ENCODE data around the gene HSF5. TPM values are rescaled to one million over a fixed set of nuclear protein-coding genes. Genes with fewer than 3 reads are reported as not detected.

The HSF5 gene
- total RNA-seq, 1 experiment from 2014 or later = not detected

- no peak for DNase-seq (ENCODE audit: low spot score)
Observed at GRCh38 chr17:58386708-58387107, 101.5 kb downstream of the HSF5 start.

GRCh38 chr17:58385359-58385899, 102.8 kb downstream of the HSF5 start:
- DNase-seq (ENCODE audit: low spot score) = no peak

GRCh38 chr17:58384897-58385296, 103.3 kb downstream of the HSF5 start:
- no peak for DNase-seq (ENCODE audit: low spot score)

- no peak for DNase-seq (ENCODE audit: low spot score)
Observed at GRCh38 chr17:58383892-58384462, 104.2 kb downstream of the HSF5 start.

- no peak for DNase-seq (ENCODE audit: low spot score)
Observed at GRCh38 chr17:58382872-58383242, 105.4 kb downstream of the HSF5 start.

GRCh38 chr17:58382108-58382871, 105.9 kb downstream of the HSF5 start:
- DNase-seq (ENCODE audit: low spot score) = no peak

GRCh38 chr17:58381124-58382035, 106.8 kb downstream of the HSF5 start:
- DNase-seq (ENCODE audit: low spot score) = no peak

GRCh38 chr17:58380207-58381123, 107.7 kb downstream of the HSF5 start:
- no peak for DNase-seq (ENCODE audit: low spot score)

- DNase-seq (ENCODE audit: low spot score) = no peak
Observed at GRCh38 chr17:58379511-58379824, 108.7 kb downstream of the HSF5 start.

GRCh38 chr17:58378733-58379510, 109.3 kb downstream of the HSF5 start:
- no peak for DNase-seq (ENCODE audit: low spot score)

- DNase-seq (ENCODE audit: low spot score) = no peak
Observed at GRCh38 chr17:58377661-58378060, 110.5 kb downstream of the HSF5 start.

GRCh38 chr17:58377093-58377601, 111.1 kb downstream of the HSF5 start:
- no peak for DNase-seq (ENCODE audit: low spot score)

GRCh38 chr17:58376472-58377000, 111.7 kb downstream of the HSF5 start:
- DNase-seq (ENCODE audit: low spot score) = no peak

- no peak for DNase-seq (ENCODE audit: low spot score)
Observed at GRCh38 chr17:58375811-58376210, 112.4 kb downstream of the HSF5 start.

GRCh38 chr17:58375256-58375655, 113.0 kb downstream of the HSF5 start:
- DNase-seq (ENCODE audit: low spot score) = no peak

- DNase-seq (ENCODE audit: low spot score) = no peak
Observed at GRCh38 chr17:58373923-58374322, 114.3 kb downstream of the HSF5 start.

GRCh38 chr17:58373003-58373402, 115.2 kb downstream of the HSF5 start:
- DNase-seq (ENCODE audit: low spot score) = no peak

GRCh38 chr17:58371300-58371950, 116.8 kb downstream of the HSF5 start:
- no peak for DNase-seq (ENCODE audit: low spot score)

GRCh38 chr17:58370716-58371115, 117.5 kb downstream of the HSF5 start:
- no peak for DNase-seq (ENCODE audit: low spot score)

- no peak for DNase-seq (ENCODE audit: low spot score)
Observed at GRCh38 chr17:58370309-58370708, 117.9 kb downstream of the HSF5 start.

Measured in H4 (cell line).